HL-60 (cell line): Measurements from ENCODE around the gene MYH9.
"Not testable (repeated sequence)": the region's sequence is repeated elsewhere in the genome, so short reads cannot be mapped to it uniquely, and the experiment has no call there.

Source experiments
- CTCF ChIP-seq: IDR thresholded peaks from one replicate; pipeline ENCODE4 v1.5.1; 2011; ENCODE audit warnings: low read length, control low read depth, inconsistent platforms; ENCODE audit not compliant: insufficient read depth
- POLR2AphosphoS5 ChIP-seq: IDR thresholded peaks from 2 replicates; pipeline ENCODE4 v1.6.1; 2012; ENCODE audit warnings: low read depth
- REST ChIP-seq: IDR thresholded peaks from 2 replicates; pipeline ENCODE4 v1.6.1; 2012; ENCODE audit warnings: low read depth; ENCODE audit not compliant: insufficient replicate concordance

DNA sequence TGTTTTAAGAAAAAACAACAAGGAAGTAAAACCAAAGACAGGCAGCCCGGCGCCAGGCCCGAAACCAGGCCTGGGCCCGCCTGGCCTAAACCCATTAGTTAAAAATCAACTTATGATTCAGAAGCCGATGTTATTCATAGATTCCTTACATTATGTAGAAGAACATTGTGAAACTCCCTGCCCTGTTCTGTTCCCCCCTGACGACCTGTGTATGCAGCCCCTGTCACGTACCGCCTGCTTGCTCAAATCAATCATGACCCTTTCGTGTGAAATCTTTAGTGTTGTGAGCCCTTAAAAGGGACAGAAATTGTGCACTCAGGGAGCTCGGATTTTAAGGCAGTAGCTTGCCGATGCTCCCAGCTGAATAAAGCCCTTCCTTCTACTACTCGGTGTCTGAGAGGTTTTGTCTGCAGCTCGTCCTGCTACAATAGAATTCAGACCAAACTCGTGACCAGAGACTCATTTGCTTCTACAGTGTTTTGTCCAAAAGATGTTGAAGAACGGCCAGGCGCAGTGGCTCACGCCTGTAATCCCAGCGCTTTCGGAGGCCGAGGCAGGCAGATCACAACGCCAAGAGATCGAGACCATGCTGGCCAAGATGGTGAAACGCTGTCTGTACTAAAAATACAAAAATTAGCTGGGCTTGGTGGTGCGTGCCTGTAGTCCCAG lies 137.3 kb downstream of the MYH9 start:
- not testable (repeated sequence) for TF ChIP-seq POLR2AphosphoS5, CTCF, REST
